Fibroblast of lung (primary cell): Measurements from ENCODE around the gene PTPN20. TPM values are rescaled to one million over a fixed set of nuclear protein-coding genes. Genes with fewer than 3 reads are reported as not detected.

Source experiments
- DNase-seq, 2 donors: peaks; one replicate each; pipeline versions ENCODE4 v3.0.0 to v3.0.0-alpha.2; 2010; ENCODE audit warnings: low read depth in 2 of 2
- H2AFZ ChIP-seq: 2 replicates; pipeline ENCODE4 v1.5.1; 2012; ENCODE audit warnings: low read length, control low read depth, inconsistent platforms
- H3K27ac ChIP-seq: 2 replicates; pipeline ENCODE4 v1.5.1; 2011; ENCODE audit warnings: low read length, control low read depth; ENCODE audit not compliant: insufficient read depth
- H3K27me3 ChIP-seq: 2 replicates; pipeline ENCODE4 v1.5.1; 2011; ENCODE audit warnings: mild to moderate bottlenecking, low read length; ENCODE audit not compliant: control insufficient read depth, insufficient read depth
- H3K36me3 ChIP-seq: 2 replicates; pipeline ENCODE4 v1.5.1; 2011; ENCODE audit warnings: low read length; ENCODE audit not compliant: control insufficient read depth, insufficient read depth
- H3K4me1 ChIP-seq: 2 replicates; pipeline ENCODE4 v1.5.1; 2011; ENCODE audit warnings: low read length; ENCODE audit not compliant: control insufficient read depth, insufficient read depth; ENCODE audit errors: extremely low read depth
- H3K4me2 ChIP-seq: 2 replicates; pipeline ENCODE4 v1.5.1; 2011; ENCODE audit warnings: low read length, control low read depth; ENCODE audit not compliant: insufficient read depth; ENCODE audit errors: extremely low read depth
- H3K4me3 ChIP-seq, 4 experiments: fragments of 200-600 bp in 1 of 4; sonication (generic) in 1 of 4; replicated peaks in 1 of 4; 2 replicates each; pipeline ENCODE4 v1.5.1; 2011 to 2016; ENCODE audit warnings: low read length in 4 of 4, low read depth in 3 of 4, mild to moderate bottlenecking in 3 of 4, control low read depth in 2 of 4, inconsistent platforms in 1 of 4, mixed read lengths in 1 of 4; ENCODE audit not compliant: insufficient read depth in 1 of 4; ENCODE audit errors: control extremely low read depth in 1 of 4
- H3K79me2 ChIP-seq: 2 replicates; pipeline ENCODE4 v1.5.1; 2012; ENCODE audit warnings: mild to moderate bottlenecking, low read length, inconsistent platforms; ENCODE audit not compliant: control insufficient read depth, insufficient read depth
- H3K9ac ChIP-seq: 2 replicates; pipeline ENCODE4 v1.5.1; 2011; ENCODE audit warnings: mild to moderate bottlenecking, low read length, control low read depth; ENCODE audit not compliant: insufficient read depth
- H3K9me3 ChIP-seq: 2 replicates; pipeline ENCODE4 v1.5.1; 2012; ENCODE audit warnings: low read depth, low read length; ENCODE audit not compliant: control insufficient read depth, insufficient read depth
- H4K20me1 ChIP-seq: 2 replicates; pipeline ENCODE4 v1.5.1; 2011; ENCODE audit warnings: low read length; ENCODE audit not compliant: control insufficient read depth, insufficient read depth; ENCODE audit errors: extremely low read depth
- EZH2 ChIP-seq: IDR thresholded peaks from 2 replicates; pipeline ENCODE4 v1.5.1; 2012; ENCODE audit warnings: low read length, control low read depth, mild to moderate bottlenecking; ENCODE audit errors: missing control alignments
- polyA plus RNA-seq, 2 donors: library from polyadenylated mRNA; depleted of rRNA in 1 of 2; stranded (reverse) in 1 of 2; unstranded in 1 of 2; fragments of >200 nt; gene quantifications; 2 replicates each; pipeline ENCODE4 v1.2.1, GENCODE V29; 2011 to 2012; ENCODE audit warnings: missing spikeins in 1 of 2
- total RNA-seq: library from RNA; depleted of rRNA; stranded (reverse); fragments of >200 nt; gene quantifications from 2 replicates; pipeline ENCODE4 v1.2.1, GENCODE V29; 2014
- TF ChIP-seq, protein P1 (sequence below), 2 donors: IDR thresholded peaks in 1 of 2; conservative IDR thresholded peaks in 1 of 2; 1 replicate in 1 of 2; 2 replicates in 1 of 2; pipeline ENCODE4 v1.5.1; 2011 to 2012; ENCODE audit warnings: low read length in 2 of 2, control low read depth in 1 of 2, inconsistent platforms in 1 of 2, low read depth in 1 of 2, mild to moderate bottlenecking in 1 of 2

Gene PTPN20
- total and polyA plus RNA-seq, 2 donors (not counting 1 experiment from before 2014, with no cell fraction given) = 0.23 to 0.33 TPM

DNA sequence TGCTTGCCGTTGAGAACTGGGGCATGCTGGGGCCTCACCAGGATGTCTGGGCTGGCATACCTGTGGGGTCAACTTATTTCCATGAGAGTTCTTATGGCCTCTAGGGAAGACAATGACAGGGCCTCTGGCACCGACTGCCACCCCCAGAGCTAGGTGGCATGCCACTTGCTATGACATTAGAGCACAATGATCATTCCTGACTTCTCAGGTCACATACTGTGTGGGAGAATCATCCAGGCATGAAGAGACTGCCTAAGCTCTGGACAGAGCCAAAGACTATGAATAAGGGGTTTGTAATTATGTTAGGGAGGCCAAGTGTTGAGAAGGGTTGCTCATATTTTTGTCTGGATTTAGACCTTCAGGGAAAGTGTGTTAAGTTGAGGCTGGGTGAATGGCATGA, 97.5 kb downstream of the PTPN20 start:
- no peak overlapping the region for H2AFZ ChIP-seq
- no peaks in the 10 kb centered on the region for H3K9me3 ChIP-seq
- no peaks in the 10 kb centered on the region for H3K36me3 ChIP-seq
- no peak overlapping the region for H3K4me3 ChIP-seq
- H4K20me1 ChIP-seq = no peaks in the 10 kb centered on the region
- TF ChIP-seq EZH2 = no peak
- TF ChIP-seq, protein P1, sequence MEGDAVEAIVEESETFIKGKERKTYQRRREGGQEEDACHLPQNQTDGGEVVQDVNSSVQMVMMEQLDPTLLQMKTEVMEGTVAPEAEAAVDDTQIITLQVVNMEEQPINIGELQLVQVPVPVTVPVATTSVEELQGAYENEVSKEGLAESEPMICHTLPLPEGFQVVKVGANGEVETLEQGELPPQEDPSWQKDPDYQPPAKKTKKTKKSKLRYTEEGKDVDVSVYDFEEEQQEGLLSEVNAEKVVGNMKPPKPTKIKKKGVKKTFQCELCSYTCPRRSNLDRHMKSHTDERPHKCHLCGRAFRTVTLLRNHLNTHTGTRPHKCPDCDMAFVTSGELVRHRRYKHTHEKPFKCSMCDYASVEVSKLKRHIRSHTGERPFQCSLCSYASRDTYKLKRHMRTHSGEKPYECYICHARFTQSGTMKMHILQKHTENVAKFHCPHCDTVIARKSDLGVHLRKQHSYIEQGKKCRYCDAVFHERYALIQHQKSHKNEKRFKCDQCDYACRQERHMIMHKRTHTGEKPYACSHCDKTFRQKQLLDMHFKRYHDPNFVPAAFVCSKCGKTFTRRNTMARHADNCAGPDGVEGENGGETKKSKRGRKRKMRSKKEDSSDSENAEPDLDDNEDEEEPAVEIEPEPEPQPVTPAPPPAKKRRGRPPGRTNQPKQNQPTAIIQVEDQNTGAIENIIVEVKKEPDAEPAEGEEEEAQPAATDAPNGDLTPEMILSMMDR (conservative IDR thresholded peaks at IDR 0.05 in 1 of 2, IDR thresholded peaks at IDR 0.05 in 1 of 2; ENCODE audit: low read depth in 1 of 2, low read length in 2 of 2) = no peak
- peaks cover 11% of the 10 kb centered on the region for H3K27me3 ChIP-seq
- H3K79me2 ChIP-seq = no peaks in the 10 kb centered on the region
- H3K4me1 ChIP-seq = no peaks in the 10 kb centered on the region
- H3K4me2 ChIP-seq = no peak overlapping the region
- H3K27ac ChIP-seq = no peak overlapping the region
- peak in 1 of 2 donors; percentile 31 for DNase-seq
- no peak overlapping the region for H3K9ac ChIP-seq

DNA sequence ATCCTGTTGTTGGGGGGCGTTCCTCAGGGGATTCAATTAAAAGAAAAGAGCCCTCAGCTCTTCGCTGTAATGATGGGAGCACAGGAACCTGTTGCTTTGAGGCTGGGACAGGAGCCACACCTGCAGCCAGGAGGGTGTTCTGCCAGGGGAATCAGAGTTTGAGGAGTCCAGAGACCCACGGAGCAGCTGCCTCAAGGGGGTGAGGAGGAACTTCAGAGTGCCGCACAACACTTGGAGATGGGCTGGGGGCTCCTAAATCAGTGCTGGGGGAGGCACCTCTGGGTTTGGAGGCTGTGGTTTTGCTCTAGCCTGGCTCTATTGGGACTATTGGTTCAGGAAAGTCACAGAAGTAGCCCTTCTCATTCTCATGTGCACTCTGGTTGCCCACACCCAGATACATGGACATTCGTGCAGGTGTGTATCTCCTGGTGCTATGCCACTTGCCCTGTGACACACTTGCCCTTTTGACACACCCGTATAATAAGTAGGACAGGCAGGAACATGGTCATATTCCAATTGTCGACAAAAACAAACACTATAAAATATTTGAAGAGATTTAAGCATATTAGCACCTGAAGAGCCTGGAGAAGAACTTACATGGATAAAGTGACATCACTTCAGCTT, 98.1 kb downstream of the PTPN20 start:
- Histone ChIP-seq H4K20me1 (no peaks in the 10 kb centered on the region), H3K4me2 (no peak overlapping the region), H3K9ac (no peak overlapping the region), H3K4me1 (no peaks in the 10 kb centered on the region), H3K79me2 (no peaks in the 10 kb centered on the region), H3K9me3 (no peaks in the 10 kb centered on the region), H3K4me3 (no peak overlapping the region), H2AFZ (no peak overlapping the region), H3K27ac (no peak overlapping the region), H3K27me3 (peaks cover 11% of the 10 kb centered on the region), H3K36me3 (no peaks in the 10 kb centered on the region)
- no peak for TF ChIP-seq EZH2
- TF ChIP-seq, protein P1 (conservative IDR thresholded peaks at IDR 0.05 in 1 of 2, IDR thresholded peaks at IDR 0.05 in 1 of 2; ENCODE audit: low read depth in 1 of 2, low read length in 2 of 2) = no peak
- DNase-seq = no peak

DNA sequence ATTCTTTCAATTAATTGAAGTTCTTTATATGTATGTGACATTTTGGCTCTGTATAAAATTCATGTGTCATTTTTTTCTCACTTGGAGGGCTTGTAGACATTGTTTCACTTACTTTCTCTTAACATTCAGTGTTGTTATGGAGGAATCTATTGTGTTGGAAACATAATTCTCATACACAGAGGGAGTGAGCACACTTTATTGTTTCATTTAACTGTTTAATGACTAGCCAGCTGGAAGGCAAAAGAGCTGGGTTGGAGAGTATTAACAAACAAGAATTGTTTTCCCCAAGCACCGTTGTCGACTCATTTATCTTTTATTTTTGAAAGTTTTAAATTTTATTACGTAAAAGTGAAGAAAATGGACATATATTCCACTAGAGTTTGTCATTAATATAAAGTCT, 98.8 kb downstream of the PTPN20 start:
- no peak for TF ChIP-seq EZH2
- TF ChIP-seq, protein P1 (conservative IDR thresholded peaks at IDR 0.05 in 1 of 2, IDR thresholded peaks at IDR 0.05 in 1 of 2; ENCODE audit: low read depth in 1 of 2, low read length in 2 of 2) = no peak
- no peaks in the 10 kb centered on the region for H3K4me1 ChIP-seq
- no peak for DNase-seq
- no peak overlapping the region for H3K9ac ChIP-seq
- H3K79me2 ChIP-seq = no peaks in the 10 kb centered on the region
- no peak overlapping the region for H2AFZ ChIP-seq
- H3K27me3 ChIP-seq = peaks cover 11% of the 10 kb centered on the region
- no peaks in the 10 kb centered on the region for H4K20me1 ChIP-seq
- no peaks in the 10 kb centered on the region for H3K9me3 ChIP-seq
- H3K27ac ChIP-seq = no peak overlapping the region
- no peak overlapping the region for H3K4me2 ChIP-seq
- no peaks in the 10 kb centered on the region for H3K36me3 ChIP-seq
- H3K4me3 ChIP-seq = no peak overlapping the region
